Muscle of arm (tissue), 14 donors: ENCODE results near the gene SLC6A15. TPM values are rescaled to one million over a fixed set of nuclear protein-coding genes. Genes with fewer than 3 reads are reported as not detected.

Experiments used
- DNase-seq: peaks from one replicate; pipeline ENCODE4 v3.0.0-alpha.2; 2013
- long read RNA-seq, 11 donors: transcript quantifications; one replicate each; lab custom pipeline, GENCODE V29; 2026
- polyA plus RNA-seq, 12 donors: library from polyadenylated mRNA; unstranded; fragments of 120-200 nt; gene quantifications; one replicate each; pipeline ENCODE4 v1.2.1, GENCODE V29; 2013; ENCODE audit not compliant: insufficient read length in 12 of 12

The SLC6A15 gene
- polyA plus RNA-seq = 1 to 10 TPM in 10 of 12 donors, not detected in 2; 1.2 to 4.0 (median 2.3) TPM
- long read RNA-seq, donor 1 = 0 reads
- long read RNA-seq, donor 2 = 0 reads
- long read RNA-seq, donor 3 = 0 reads
- long read RNA-seq, donor 4 = 0 reads
- long read RNA-seq, donor 5 = 0 reads
- long read RNA-seq, donor 6 = 0 reads
- long read RNA-seq, donor 7 = 0 reads
- long read RNA-seq, donor 8 = 0 reads
- long read RNA-seq, donor 9 = 0 reads
- long read RNA-seq, donor 10 = 0 reads
- long read RNA-seq, donor 11 = 0 reads

GRCh38 chr12:84912198-84913128 is at the start of gene SLC6A15:
TSS of gene SLC6A15 (minus strand) at chr12:84912799. CDS start at chr12:84892120, 20,679 bp downstream.
- DNase-seq = peak; percentile 34

- DNase-seq = no peak
Observed at GRCh38 chr12:84960918-84961317, 48.3 kb upstream of the SLC6A15 start.

GRCh38 chr12:84955298-84955697 is 42.7 kb upstream of the SLC6A15 start:
- DNase-seq = no peak

GRCh38 chr12:84954415-84954814 is 41.8 kb upstream of the SLC6A15 start:
- no peak for DNase-seq

- DNase-seq = no peak
Observed at GRCh38 chr12:84950971-84951546, 38.5 kb upstream of the SLC6A15 start.

GRCh38 chr12:84946753-84947152 is 34.2 kb upstream of the SLC6A15 start:
- no peak for DNase-seq

GRCh38 chr12:84937415-84937814 is 24.8 kb upstream of the SLC6A15 start:
- DNase-seq = no peak

GRCh38 chr12:84929501-84929900 is 16.9 kb upstream of the SLC6A15 start:
- DNase-seq = no peak

GRCh38 chr12:84924981-84925380 is 12.4 kb upstream of the SLC6A15 start:
- no peak for DNase-seq

- no peak for DNase-seq
Observed at GRCh38 chr12:84922693-84923092, 10.1 kb upstream of the SLC6A15 start.

- no peak for DNase-seq
Observed at GRCh38 chr12:84920331-84920730, 7.7 kb upstream of the SLC6A15 start.

- no peak for DNase-seq
Observed at GRCh38 chr12:84919271-84919670, 6.7 kb upstream of the SLC6A15 start.

- no peak for DNase-seq
Observed at GRCh38 chr12:84913129-84913515, 523 bp upstream of the SLC6A15 start.

- DNase-seq = peak; percentile 78
Observed at GRCh38 chr12:84911271-84912197, 1.1 kb downstream of the SLC6A15 start.

GRCh38 chr12:84910549-84911241 is 1.9 kb downstream of the SLC6A15 start:
- peak; percentile 33 for DNase-seq

- DNase-seq = no peak
Observed at GRCh38 chr12:84904051-84904450, 8.5 kb downstream of the SLC6A15 start.

GRCh38 chr12:84891106-84891838 is 21.3 kb downstream of the SLC6A15 start:
- no peak for DNase-seq

- no peak for DNase-seq
Observed at GRCh38 chr12:84889818-84890217, 22.8 kb downstream of the SLC6A15 start.

GRCh38 chr12:84888861-84889260 is 23.7 kb downstream of the SLC6A15 start:
- DNase-seq = no peak

- DNase-seq = no peak
Observed at GRCh38 chr12:84877340-84877739, 35.3 kb downstream of the SLC6A15 start.
